GM23248 (cell line): ENCODE results near the gene PANK1. TPM values are rescaled to one million over a fixed set of nuclear protein-coding genes. Genes with fewer than 3 reads are reported as not detected.
"Not testable (repeated sequence)": the region's sequence is repeated elsewhere in the genome, so short reads cannot be mapped to it uniquely, and the experiment has no call there.

ENCODE experiments used
- DNase-seq: peaks from one replicate; pipeline ENCODE4 v3.0.0-alpha.2; 2015
- H2AFZ ChIP-seq: fragments of 200-600 bp; sonication (generic); 2 replicates; pipeline ENCODE4 v1.6.1; 2016; ENCODE audit warnings: antibody characterized with exemption
- H3F3A ChIP-seq: fragments of 200-600 bp; sonication (generic); 2 replicates; pipeline ENCODE4 v1.6.1; 2016; ENCODE audit warnings: mild to moderate bottlenecking, antibody characterized with exemption, mixed run types; ENCODE audit not compliant: insufficient read depth
- H3K27ac ChIP-seq: fragments of 200-600 bp; sonication (generic); 2 replicates; pipeline ENCODE4 v1.5.1; 2016; ENCODE audit warnings: mild to moderate bottlenecking
- H3K27me3 ChIP-seq: fragments of 200-600 bp; sonication (generic); replicated peaks from 2 replicates; pipeline ENCODE4 v1.6.1; 2016; ENCODE audit warnings: mild to moderate bottlenecking; ENCODE audit not compliant: insufficient read depth
- H3K36me3 ChIP-seq: fragments of 200-600 bp; sonication (generic); 2 replicates; pipeline ENCODE4 v1.6.1; 2016; ENCODE audit warnings: low read depth, mild to moderate bottlenecking
- H3K4me1 ChIP-seq: fragments of 200-600 bp; sonication (generic); 2 replicates; pipeline ENCODE4 v1.6.1; 2016; ENCODE audit warnings: mild to moderate bottlenecking; ENCODE audit not compliant: insufficient read depth
- H3K4me2 ChIP-seq: fragments of 200-600 bp; sonication (generic); one replicate; pipeline ENCODE4 v1.6.1; 2016; ENCODE audit warnings: mild to moderate bottlenecking; ENCODE audit not compliant: unreplicated experiment
- H3K4me3 ChIP-seq: fragments of 200-600 bp; sonication (generic); 2 replicates; pipeline ENCODE4 v1.5.1; 2016; ENCODE audit warnings: mild to moderate bottlenecking
- H3K79me2 ChIP-seq: fragments of 200-600 bp; sonication (generic); 2 replicates; pipeline ENCODE4 v1.6.1; 2016; ENCODE audit warnings: mild to moderate bottlenecking; ENCODE audit not compliant: insufficient read depth
- H3K9ac ChIP-seq: fragments of 200-600 bp; sonication (generic); 2 replicates; pipeline ENCODE4 v1.6.1; 2016; ENCODE audit warnings: mild to moderate bottlenecking
- H3K9me2 ChIP-seq: fragments of 200-600 bp; sonication (generic); 2 replicates; pipeline ENCODE4 v1.6.1; 2016; ENCODE audit warnings: mixed run types, mild to moderate bottlenecking, moderate library complexity; ENCODE audit not compliant: insufficient read depth
- H3K9me3 ChIP-seq: fragments of 200-600 bp; sonication (generic); one replicate; pipeline ENCODE4 v1.6.1; 2017; ENCODE audit warnings: low read depth
- H4K20me1 ChIP-seq: fragments of 200-600 bp; sonication (generic); 2 replicates; pipeline ENCODE4 v1.6.0; 2016; ENCODE audit not compliant: insufficient read depth
- EZH2 ChIP-seq: fragments of 200-600 bp; sonication (generic); IDR thresholded peaks from 2 replicates; pipeline ENCODE4 v1.6.1; 2018; ENCODE audit warnings: antibody characterized with exemption, mild to moderate bottlenecking; ENCODE audit not compliant: insufficient read depth, poor library complexity, severe bottlenecking
- EZH2phosphoT487 ChIP-seq: fragments of 200-600 bp; sonication (generic); IDR thresholded peaks from 2 replicates; pipeline ENCODE4 v1.6.1; 2018; ENCODE audit warnings: antibody characterized with exemption, moderate library complexity, mild to moderate bottlenecking, low read depth; ENCODE audit not compliant: insufficient read depth
- WGBS, 2 experiments: methylation state at CpG; one replicate each; pipeline ENCODE4 v1.1.6; 2015 to 2017; ENCODE audit warnings: low lambda C conversion rate in 2 of 2, low coverage in 1 of 2; ENCODE audit errors: missing lambda C conversion rate in 2 of 2; 5-methylcytosine and 5-hydroxymethylcytosine counted together
- in situ Hi-C: fragments of 300-500 bp; cut with MboI; formaldehyde crosslinking; loops from 2 replicates; pipeline ENCODE4 v1.15.0; 2020
- polyA plus RNA-seq: library from polyadenylated mRNA; unstranded; fragments of >200 nt; fragmentation: Nextera tagmentation; extraction: Ambion mirVana; gene quantifications from 2 replicates; pipeline ENCODE4 v1.2.1, GENCODE V29; 2016
- total RNA-seq: library from RNA; depleted of rRNA; stranded (reverse); fragments of >200 nt; shearing (Covaris generic); gene quantifications from 2 replicates; pipeline ENCODE4 v1.2.3, GENCODE V29; 2014

The PANK1 gene
- total and polyA plus RNA-seq, 2 experiments from 2014 or later: 3.3 to 3.6 TPM

DNA sequence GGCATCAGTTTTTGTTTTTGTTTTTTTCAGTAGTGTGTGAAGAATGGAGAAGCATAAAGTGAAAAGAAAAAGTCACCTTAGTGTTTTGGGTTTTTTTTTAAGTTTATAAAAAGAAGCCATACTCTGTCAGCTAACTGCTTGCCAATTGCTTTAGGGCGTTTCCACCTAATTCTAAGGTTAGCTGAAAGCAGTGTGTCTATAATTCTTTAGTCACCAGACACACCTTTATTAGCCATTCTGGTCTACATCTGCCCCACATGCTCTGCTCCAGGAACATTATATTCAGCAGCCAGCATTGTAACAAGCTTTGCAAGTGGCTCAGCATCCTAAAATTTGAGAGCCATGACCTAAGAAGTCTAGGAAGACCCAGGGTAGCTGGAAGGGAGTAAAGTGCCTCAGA is 95.5 kb downstream of the PANK1 start:
- DNase-seq: no peak
- Histone ChIP-seq H3K4me1 (peaks cover 14% of the 10 kb centered on the region), H3K36me3 (no peaks in the 10 kb centered on the region), H3K9ac (no peak overlapping the region), H3K27me3 (peaks cover 14% of the 10 kb centered on the region; the same call in 1 of the 2 replicates), H3K4me2 (no peak overlapping the region), H4K20me1 (no peaks in the 10 kb centered on the region), H3K79me2 (no peaks in the 10 kb centered on the region), H3K27ac (no peak overlapping the region), H3K4me3 (no peak overlapping the region), H3F3A (no peaks in the 10 kb centered on the region), H3K9me2 (no peaks in the 10 kb centered on the region), H3K9me3 (no peaks in the 10 kb centered on the region), H2AFZ (no peak overlapping the region)
- 43 to 74% methylated on average over 1 of the region's 1 CpG for WGBS, 2 experiments
- TF ChIP-seq EZH2phosphoT487 (no peak), EZH2 (no peak)
- in situ Hi-C loops: no loop called here

DNA sequence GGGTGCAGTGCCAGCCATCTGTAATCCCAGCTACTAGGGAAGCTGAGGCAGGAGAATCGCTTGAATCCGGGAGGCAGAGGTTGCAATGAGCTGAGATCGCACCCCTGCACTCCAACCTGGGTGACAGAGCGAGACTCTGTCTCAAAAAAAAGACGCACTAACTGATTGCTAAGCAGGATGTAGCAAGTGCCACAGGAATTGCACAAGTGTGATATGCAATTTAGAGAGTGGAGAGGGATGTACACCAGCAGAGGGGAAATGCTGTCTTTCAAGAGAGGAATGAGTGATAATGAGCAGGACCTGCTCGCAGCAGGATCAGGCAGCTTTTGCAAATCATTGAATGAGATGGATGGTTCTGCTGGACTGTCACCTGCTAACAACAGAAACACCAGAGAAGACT is 96.4 kb downstream of the PANK1 start:
- peaks cover 12% of the 10 kb centered on the region for H3K4me1 ChIP-seq
- H3F3A ChIP-seq: no peaks in the 10 kb centered on the region
- no peak overlapping the region for H3K4me3 ChIP-seq
- no peaks in the 10 kb centered on the region for H3K9me2 ChIP-seq
- WGBS, 2 experiments: 86 to 89% methylated on average over 6 of the region's 6 CpGs
- no peaks in the 10 kb centered on the region for H3K79me2 ChIP-seq
- H3K9ac ChIP-seq: no peak overlapping the region
- H3K27ac ChIP-seq: no peak overlapping the region
- H2AFZ ChIP-seq: no peak overlapping the region
- in situ Hi-C loops: no loop called here
- TF ChIP-seq EZH2phosphoT487: no peak
- no peak for TF ChIP-seq EZH2
- no peaks in the 10 kb centered on the region for H3K9me3 ChIP-seq
- no peak for DNase-seq
- H4K20me1 ChIP-seq: no peaks in the 10 kb centered on the region
- H3K4me2 ChIP-seq: no peak overlapping the region
- peaks cover 14% of the 10 kb centered on the region; the same call in 1 of the 2 replicates for H3K27me3 ChIP-seq
- H3K36me3 ChIP-seq: no peaks in the 10 kb centered on the region

DNA sequence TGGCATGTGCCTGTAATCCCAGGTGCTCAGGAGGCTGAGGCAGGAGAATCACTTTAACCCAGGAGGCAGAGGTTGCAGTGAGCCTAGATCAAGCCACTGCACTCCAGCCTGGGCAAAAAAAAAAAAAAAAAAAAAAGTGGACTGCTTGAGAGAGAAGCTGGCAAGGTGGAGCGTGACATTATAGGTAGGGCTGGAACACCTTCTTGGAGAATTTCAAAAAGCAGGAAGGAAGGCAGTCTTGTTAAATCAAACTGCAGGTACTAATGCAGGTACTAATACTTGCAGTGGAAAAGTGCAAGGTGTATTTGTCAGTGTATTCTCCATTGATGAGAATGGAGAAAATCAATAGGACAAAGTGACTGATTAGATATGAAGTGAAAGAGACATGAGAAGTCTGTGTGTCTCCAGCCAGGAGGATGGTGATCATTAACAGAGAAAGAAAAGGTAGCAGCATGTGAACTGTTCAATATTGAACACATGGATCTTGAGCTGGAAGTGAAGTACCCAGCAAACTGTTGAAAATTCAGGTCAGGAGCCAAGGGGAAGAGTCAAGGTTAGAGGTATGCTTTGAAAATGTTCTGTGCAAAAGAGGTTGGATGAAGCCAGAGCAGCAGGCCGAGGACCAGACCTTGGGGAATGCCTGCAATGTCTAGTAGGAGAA is 97.1 kb downstream of the PANK1 start:
- Histone ChIP-seq H3K9me3 (no peaks in the 10 kb centered on the region), H2AFZ (no peak overlapping the region), H3K79me2 (no peaks in the 10 kb centered on the region), H3K4me1 (peaks cover 7% of the 10 kb centered on the region), H3K27ac (no peak overlapping the region), H3K4me2 (no peak overlapping the region), H3F3A (no peaks in the 10 kb centered on the region), H4K20me1 (no peaks in the 10 kb centered on the region), H3K27me3 (peaks cover 14% of the 10 kb centered on the region; the same call in 1 of the 2 replicates), H3K36me3 (no peaks in the 10 kb centered on the region), H3K4me3 (no peak overlapping the region), H3K9ac (no peak overlapping the region), H3K9me2 (no peaks in the 10 kb centered on the region)
- in situ Hi-C loops: no loop called here
- no peak for DNase-seq
- TF ChIP-seq EZH2phosphoT487 (no peak), EZH2 (no peak)
- WGBS, 2 experiments: 57 to 73% methylated on average over 2 of the region's 2 CpGs

DNA sequence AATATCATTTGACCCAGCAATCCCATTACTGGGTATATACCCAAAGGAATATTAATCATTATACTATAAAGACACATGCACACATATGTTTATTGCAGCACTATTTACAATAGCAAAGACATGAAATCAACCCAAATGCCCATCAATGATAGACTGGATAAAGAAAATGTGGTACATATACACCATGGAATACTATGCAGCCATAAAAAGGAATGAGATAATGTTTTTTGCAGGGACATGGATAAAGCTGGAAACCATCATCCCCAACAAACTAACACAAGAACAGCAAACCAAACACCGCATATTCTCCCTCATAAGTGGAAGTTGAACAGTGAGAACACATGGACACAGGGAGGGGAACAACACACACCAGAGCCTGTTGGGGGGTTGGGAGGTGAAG is 98.4 kb downstream of the PANK1 start:
- H4K20me1 ChIP-seq, H3K27ac ChIP-seq, in situ Hi-C loops, DNase-seq, H3K4me1 ChIP-seq, H3K36me3 ChIP-seq, H3K4me2 ChIP-seq, H3K9me3 ChIP-seq, H3K9ac ChIP-seq, H3K27me3 ChIP-seq, H3F3A ChIP-seq, H2AFZ ChIP-seq, H3K4me3 ChIP-seq, H3K79me2 ChIP-seq, H3K9me2 ChIP-seq: not testable (repeated sequence)
- WGBS, 2 experiments: 73 to 100% methylated on average over 1 of the region's 1 CpG

DNA sequence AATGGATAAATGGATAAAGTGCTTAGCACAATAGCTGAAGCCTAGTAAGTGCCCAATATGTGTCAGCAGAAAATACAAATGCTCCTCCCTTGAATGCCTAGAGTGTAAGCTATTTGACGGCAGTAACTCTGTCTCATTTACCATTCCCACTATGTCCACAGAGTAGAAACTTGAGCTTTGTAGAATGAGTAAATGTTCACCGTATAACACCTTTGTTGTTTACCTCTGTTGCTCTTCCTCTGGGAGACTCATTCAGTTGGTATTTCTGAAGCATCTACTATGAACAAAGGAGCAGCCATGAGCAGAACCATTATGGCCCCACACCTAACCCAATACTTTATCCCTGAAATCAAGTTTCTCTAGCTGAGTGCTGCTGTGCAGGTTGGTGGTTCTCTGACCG is 101.2 kb downstream of the PANK1 start:
- TF ChIP-seq EZH2phosphoT487: no peak
- no peak for TF ChIP-seq EZH2
- Histone ChIP-seq H3K27ac (no peak overlapping the region), H3K4me1 (peaks cover 6% of the 10 kb centered on the region; the same call in 1 of the 2 replicates), H3K9me3 (no peaks in the 10 kb centered on the region), H3K4me2 (no peak overlapping the region), H3K9ac (no peak overlapping the region), H3K79me2 (no peaks in the 10 kb centered on the region), H4K20me1 (no peaks in the 10 kb centered on the region), H3K36me3 (no peaks in the 10 kb centered on the region), H3K4me3 (no peak overlapping the region), H3K27me3 (peaks cover 13% of the 10 kb centered on the region), H2AFZ (no peak overlapping the region), H3K9me2 (no peaks in the 10 kb centered on the region), H3F3A (no peaks in the 10 kb centered on the region)
- WGBS, 2 experiments: 69 to 75% methylated on average over 3 of the region's 3 CpGs
- in situ Hi-C loops: no loop called here
- no peak for DNase-seq
